Activated CD8-positive, alpha-beta memory T cell treated with anti-CD3 and anti-CD28 coated beads, Interleukin-2, amount 50 U/mL, for 24 hours (primary cell): ENCODE results near the gene ESM1.

Experiments used
- DNase-seq: peaks from one replicate; pipeline ENCODE4 v3.0.0-alpha.2; 2020; ENCODE audit errors: extremely low read depth

Gene ESM1

GRCh38 chr5:54981928-54982327 lies 3.5 kb downstream of the ESM1 start:
- DNase-seq = no peak

DNA sequence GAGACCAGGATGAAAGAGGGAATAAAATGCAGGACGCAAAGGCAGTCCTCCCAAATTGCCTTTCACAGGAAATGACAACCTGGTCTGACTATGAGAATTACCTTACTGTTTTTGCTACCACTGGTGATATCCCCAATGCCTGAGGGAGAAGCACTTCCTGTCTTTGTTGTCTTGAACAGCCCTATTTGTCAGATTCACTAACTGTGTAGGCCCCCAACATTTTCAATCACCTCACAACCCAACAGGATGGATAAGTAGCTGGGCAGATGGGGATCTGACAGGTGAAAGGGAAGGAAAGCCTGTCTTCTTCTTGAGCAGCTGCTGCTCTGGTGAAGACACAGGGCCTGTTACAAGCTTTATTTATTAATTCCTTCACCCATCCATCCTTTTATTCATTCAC lies 9.7 kb downstream of the ESM1 start:
- DNase-seq = no peak

DNA sequence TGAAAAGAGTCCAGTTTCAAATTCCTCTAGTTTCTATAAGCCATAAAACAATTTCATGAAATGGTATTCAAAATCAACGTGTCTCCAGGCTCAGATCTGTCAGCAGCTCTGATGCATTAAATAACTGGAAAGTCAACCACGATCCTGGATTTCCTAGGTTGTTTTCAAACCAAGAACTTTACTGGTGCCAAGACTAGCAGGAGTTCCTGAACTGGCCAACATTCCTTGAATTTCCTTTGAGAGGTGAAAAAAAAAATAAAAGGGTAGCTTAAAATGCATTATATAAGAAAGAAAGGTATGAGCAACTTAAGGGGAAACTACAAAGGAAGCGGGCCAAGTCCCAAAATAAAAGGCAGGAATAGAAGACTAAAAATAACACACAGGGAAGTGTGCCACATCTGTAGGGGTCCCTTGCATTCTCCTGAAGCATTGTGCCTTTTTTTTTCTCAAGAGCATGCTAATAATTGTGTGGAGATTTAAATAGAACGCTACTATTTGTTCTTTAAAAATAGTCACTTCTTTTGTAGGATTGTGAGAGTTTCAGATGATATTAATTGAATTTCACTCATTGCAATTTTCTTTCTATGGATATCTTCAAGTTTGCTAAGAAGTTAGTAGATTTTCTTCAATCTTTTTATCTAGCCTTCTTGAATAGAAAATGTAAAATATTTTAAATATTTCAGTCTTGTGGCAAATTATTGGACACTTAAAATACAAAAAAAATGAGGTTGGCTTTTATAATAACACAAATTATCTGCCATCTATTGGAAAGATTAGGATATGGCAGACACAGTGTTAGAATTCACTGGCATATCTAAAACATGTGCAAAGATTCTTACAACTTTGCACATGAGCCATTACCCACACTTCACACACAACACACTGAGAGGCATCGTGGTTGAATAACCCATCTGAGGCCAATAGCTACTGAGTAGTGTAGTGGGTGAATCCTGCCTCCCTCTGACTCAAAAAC lies 15.3 kb downstream of the ESM1 start:
- DNase-seq = no peak

DNA sequence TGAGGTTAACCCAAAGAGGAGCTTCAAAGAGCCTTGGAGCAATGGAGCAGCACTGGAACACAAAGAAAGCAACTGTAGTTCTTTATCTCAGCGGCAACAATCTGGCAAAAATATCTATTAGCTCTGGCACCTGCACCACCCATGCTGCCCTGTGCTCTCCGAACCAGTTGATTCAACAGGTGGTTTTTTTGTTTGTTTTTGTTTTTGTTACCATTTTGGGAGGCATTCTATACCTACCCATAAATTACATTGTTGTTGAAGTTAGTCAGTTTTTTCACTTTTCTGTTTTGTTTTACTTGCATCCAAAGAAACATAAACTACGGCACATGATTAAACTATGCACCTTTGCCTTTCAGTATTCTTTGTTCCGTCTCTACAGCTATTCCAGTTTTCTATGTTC lies 16.2 kb downstream of the ESM1 start:
- no peak for DNase-seq

- DNase-seq = no peak
These were observed 19.6 kb downstream of the ESM1 start for GRCh38 chr5:54965806-54966205.

GRCh38 chr5:54964405-54964804 lies 21.0 kb downstream of the ESM1 start:
- no peak for DNase-seq

DNA sequence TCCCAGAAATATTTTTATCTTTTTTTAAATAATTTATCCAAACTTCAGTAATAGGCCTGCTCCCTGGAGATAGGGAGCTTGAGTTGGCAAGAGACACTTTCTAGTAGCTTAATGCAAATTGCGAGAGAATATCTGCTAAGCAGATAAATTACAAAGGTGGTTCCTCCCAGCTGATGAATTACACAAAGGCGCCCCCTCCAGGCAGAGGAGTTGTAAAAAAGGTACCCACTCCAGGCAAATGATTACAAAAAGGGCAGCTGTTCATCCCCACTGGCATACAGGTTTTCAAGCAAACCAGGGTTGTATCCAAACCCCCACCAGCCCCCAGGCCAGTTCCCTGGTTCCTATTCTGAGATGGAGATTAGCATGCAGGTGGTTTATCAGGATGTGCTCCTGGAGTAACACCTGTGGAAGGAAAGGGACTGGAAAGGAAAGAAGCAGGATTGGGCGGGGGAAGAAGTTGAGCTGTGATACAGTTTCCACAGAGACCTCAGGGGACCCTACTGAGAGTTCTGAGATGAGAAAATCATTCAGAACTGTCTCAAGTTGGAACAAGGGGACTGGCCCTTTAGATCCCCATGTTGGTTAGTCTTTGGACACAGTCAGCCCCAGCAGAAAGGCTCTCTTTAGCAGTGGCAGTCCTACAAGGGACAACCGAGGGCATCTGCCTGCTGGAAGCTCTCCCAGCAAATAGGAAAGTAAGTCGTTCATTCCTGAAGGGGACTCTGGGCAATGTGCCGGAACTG lies 25.5 kb downstream of the ESM1 start:
- no peak for DNase-seq

DNA sequence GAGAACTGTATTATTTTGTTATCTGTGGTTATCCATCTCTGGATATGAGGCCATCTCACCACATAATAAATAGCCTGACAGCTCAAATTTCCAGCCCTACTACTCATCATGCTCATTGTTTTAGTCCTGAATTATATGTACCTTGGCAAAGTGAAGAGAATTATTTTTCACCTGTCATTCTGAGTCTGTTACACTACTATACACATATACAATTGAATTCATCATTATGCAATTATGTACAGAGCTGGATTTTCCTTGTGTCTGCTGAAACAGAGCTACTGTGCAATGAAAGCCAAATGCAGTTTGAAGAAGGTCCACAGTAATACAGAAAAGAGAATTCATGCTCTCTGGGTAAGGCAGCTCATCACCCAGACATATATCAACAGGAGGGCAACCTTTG lies 28.5 kb downstream of the ESM1 start:
- DNase-seq = no peak

DNA sequence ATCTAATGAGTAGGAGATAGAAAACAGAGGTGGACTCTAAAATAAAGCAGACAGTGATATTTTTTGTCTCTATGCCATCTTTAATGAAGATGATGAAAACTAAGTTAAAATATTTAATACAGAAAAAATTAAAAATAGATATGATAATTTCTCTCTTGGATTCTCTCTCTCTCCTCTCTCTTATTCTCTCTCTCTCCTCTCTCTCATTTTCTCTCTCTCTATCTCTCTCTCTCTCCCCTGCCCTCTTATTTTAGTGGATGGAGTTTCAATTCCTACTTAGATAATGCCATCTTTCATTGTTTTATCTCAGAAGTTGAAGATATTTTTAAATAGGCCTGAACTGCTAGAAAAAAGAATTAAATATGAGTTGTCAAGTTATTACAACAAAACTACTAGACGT lies 38.2 kb downstream of the ESM1 start:
- DNase-seq = no peak

DNA sequence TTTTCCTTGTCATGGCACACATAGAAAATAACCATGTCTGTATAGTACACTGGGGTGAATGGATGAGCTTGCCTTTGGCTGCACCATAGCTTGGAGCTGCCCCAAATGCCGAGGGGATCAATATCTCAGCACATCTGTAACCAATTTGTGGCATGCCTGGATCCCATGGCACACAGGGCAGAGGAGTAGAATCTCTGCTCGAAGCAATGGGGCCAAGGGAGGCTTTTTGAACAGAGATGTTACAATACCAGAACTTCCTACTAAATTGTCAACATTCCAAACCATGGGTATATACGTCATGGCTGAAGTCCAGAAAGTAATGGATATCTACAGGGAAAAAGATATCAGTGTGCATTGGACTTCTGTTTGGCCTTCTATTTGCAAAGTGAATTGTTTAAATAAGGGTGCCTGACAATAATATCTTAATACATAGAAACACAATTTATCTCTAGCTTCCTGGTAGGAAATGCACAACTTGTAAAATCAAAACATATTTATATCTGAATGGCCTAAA lies 39.0 kb downstream of the ESM1 start:
- DNase-seq = no peak

GRCh38 chr5:54944364-54944763 lies 41.0 kb downstream of the ESM1 start:
- DNase-seq = no peak

GRCh38 chr5:54942064-54942778 lies 43.2 kb downstream of the ESM1 start:
- no peak for DNase-seq

DNA sequence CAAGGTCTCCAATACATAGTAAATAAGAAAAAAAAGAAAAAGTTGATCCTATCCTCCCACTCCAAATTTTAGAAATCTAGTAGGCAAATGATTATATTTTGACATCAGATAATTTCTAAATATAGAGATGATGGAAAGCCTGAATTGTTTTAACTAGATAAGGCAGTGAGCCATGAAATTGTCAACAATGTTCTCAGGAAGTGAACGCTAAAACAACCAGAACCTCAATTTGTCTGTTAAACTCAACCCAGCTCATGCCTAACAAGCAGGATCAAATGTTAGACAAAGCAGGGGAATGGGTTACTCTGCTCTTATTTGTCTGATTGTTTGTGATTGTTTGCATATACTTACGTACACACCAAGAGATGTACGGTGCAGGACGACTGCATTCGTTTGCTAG lies 49.2 kb downstream of the ESM1 start:
- no peak for DNase-seq

DNA sequence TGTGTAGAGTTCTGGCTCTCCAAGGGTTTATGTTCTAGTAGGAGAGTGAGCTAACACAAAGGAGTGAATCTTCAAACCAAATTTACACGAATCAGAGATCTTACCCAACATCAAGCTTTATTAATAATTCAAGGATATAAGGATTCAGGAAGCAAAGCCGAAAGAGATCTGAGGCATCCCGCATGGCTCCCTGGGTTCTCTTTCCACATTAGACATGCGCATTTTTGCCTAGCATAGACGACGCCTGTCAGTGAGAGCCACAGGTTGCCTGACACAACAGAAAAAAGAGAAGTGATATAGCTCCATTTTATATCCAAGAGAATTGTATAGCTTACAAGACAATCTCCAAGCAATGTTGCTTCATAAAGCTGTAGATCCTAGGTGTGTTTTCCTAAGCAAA lies 52.6 kb downstream of the ESM1 start:
- DNase-seq = no peak

DNA sequence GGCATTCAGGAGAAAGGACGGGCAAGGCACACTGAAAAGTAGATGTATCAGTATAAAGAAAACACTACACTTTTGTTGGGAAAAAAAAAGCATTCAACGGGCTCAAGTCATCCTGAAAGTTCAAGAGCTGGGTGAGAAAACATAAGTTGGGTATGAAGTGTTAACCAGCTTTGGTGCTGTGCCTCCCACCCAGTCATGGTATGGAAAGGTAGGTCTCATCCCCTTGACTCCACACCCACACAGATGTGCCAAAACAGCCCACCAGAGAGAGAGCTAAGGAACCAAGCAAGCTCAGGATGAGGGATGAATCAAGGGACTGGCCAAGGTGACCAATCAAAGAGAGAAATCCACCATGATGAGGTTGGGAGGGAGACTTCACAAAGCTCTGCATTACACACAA lies 54.7 kb downstream of the ESM1 start:
- no peak for DNase-seq
